ENCODE measurements around the gene VWF. TPM values are rescaled to one million over a fixed set of nuclear protein-coding genes. Genes with fewer than 3 reads are reported as not detected.

VWF gene
- total RNA-seq, 1 experiment from 2014 or later = 0.48 TPM

DNA sequence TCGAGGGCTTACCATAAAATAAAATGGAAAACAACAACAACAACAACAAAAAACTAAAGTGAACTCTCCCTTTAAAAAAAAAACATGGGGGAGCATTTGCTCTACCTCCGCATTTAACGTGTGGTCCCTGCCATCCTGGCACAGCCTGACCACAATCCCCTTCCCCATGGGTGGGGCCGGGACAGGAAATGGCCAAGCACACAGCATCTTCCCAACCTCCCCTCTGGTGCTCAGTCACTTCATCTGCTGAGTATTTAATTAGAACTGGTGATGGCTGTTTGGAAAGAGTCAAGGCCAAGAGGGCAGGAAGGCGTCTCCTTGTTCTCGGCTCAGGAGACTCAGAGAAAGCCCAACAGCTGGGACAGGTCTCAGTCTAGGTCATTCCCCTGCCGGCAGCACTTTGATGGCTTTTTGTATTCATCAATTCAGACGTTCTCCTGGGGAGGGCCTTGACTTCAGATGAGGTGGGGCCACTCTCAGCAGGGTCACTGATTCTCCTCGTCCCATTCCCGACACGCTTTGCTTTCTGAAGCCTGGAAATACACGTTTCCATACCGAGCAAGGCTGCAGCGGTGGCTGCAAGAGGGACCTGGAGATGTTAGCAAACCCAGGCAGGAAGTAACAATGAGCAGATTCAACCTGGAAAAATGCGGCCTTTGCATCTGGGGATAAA is 223.8 kb downstream of the VWF start:
- TF ChIP-seq EZH2 (IDR thresholded peaks at IDR 0.05; ENCODE audit: low read depth) (no peak), CTCF (conservative IDR thresholded peaks at IDR 0.05) (no peak)
- no peak for DNase-seq
- Histone ChIP-seq H3F3A (ENCODE audit: insufficient read depth, low read depth) (no peaks in the 10 kb centered on the region), H3K27ac (no peak overlapping the region), H3K27me3 (ENCODE audit: insufficient read depth, low read depth) (peaks cover 52% of the 10 kb centered on the region), H3K9me3 (ENCODE audit: insufficient read depth, low read depth) (no peaks in the 10 kb centered on the region), H2AFZ (no peak overlapping the region), H3K4me3 (no peak overlapping the region), H3K4me1 (replicated peaks; ENCODE audit: insufficient read depth) (no peaks in the 10 kb centered on the region), H4K20me1 (ENCODE audit: insufficient read depth) (no peaks in the 10 kb centered on the region), H3K36me3 (ENCODE audit: low read depth) (no peaks in the 10 kb centered on the region), H3K79me2 (ENCODE audit: low read depth) (no peaks in the 10 kb centered on the region), H3K4me2 (no peak overlapping the region), H3K9me2 (ENCODE audit: insufficient read depth) (no peaks in the 10 kb centered on the region)
- intact Hi-C loops (cut with micrococcal nuclease; ENCODE audit: unreplicated experiment) = no loop called here
- BruUV-seq (replicated peaks) = no TSS peak
- ChIA-PET CTCF (no interaction called here), POLR2A (ENCODE audit: unreplicated experiment) (no interaction called here)

GRCh38 chr12:5900076-5900475 is 224.4 kb downstream of the VWF start:
- Histone ChIP-seq H3K9me2 (ENCODE audit: insufficient read depth) (no peaks in the 10 kb centered on the region), H3K9me3 (ENCODE audit: insufficient read depth, low read depth) (no peaks in the 10 kb centered on the region), H3K79me2 (ENCODE audit: low read depth) (no peaks in the 10 kb centered on the region), H3K4me2 (no peak overlapping the region), H2AFZ (no peak overlapping the region), H3K4me1 (replicated peaks; ENCODE audit: insufficient read depth) (no peaks in the 10 kb centered on the region), H3K4me3 (no peak overlapping the region), H4K20me1 (ENCODE audit: insufficient read depth) (no peaks in the 10 kb centered on the region), H3K36me3 (ENCODE audit: low read depth) (no peaks in the 10 kb centered on the region), H3F3A (ENCODE audit: insufficient read depth, low read depth) (no peaks in the 10 kb centered on the region), H3K27me3 (ENCODE audit: insufficient read depth, low read depth) (peaks cover 46% of the 10 kb centered on the region), H3K27ac (no peak overlapping the region)
- intact Hi-C loops (cut with micrococcal nuclease; ENCODE audit: unreplicated experiment) = no loop called here
- BruUV-seq (replicated peaks) = no TSS peak
- DNase-seq = no peak
- no peak for TF ChIP-seq EZH2 (IDR thresholded peaks at IDR 0.05; ENCODE audit: low read depth)
- no peak for TF ChIP-seq CTCF (conservative IDR thresholded peaks at IDR 0.05)
- ChIA-PET CTCF (no interaction called here), POLR2A (ENCODE audit: unreplicated experiment) (no interaction called here)

DNA sequence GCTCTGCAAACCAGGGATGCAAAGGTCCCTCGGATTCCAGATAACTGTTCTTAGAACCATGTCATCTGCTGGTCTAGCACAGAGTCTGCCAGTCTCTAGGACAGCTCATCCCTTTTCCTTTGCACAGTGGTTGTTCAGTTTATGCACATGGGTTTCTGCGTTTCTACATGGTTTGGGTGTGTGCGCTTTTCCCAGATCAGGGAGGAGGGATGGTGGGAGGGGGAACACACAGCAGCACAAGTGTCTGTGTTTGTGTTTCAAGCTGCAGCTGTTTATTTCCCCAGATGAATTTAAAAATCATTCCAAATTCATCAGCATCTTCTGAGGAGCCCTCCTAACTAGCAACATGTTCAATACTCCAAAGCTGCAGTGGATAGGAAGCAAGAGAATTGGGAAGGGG is 224.8 kb downstream of the VWF start:
- ChIA-PET CTCF (no interaction called here), POLR2A (ENCODE audit: unreplicated experiment) (interaction anchor here (0.6 kb wide), 1 partner anchor 1250 kb away, joined by 3 read pairs; no protein-coding TSS in a partner anchor)
- no peaks in the 10 kb centered on the region for H3K79me2 ChIP-seq (ENCODE audit: low read depth)
- H3K27me3 ChIP-seq (ENCODE audit: insufficient read depth, low read depth) = peaks cover 42% of the 10 kb centered on the region
- intact Hi-C loops (cut with micrococcal nuclease; ENCODE audit: unreplicated experiment) = loop anchor here (10.0 kb wide), 1 partner anchor 155 kb away; no protein-coding TSS in a partner anchor
- no peak for DNase-seq
- H3K9me3 ChIP-seq (ENCODE audit: insufficient read depth, low read depth) = no peaks in the 10 kb centered on the region
- no peaks in the 10 kb centered on the region for H3K4me1 ChIP-seq (replicated peaks; ENCODE audit: insufficient read depth)
- TF ChIP-seq EZH2 (IDR thresholded peaks at IDR 0.05; ENCODE audit: low read depth) = no peak
- no peak for TF ChIP-seq CTCF (conservative IDR thresholded peaks at IDR 0.05)
- H3K36me3 ChIP-seq (ENCODE audit: low read depth) = no peaks in the 10 kb centered on the region
- no peaks in the 10 kb centered on the region for H3F3A ChIP-seq (ENCODE audit: insufficient read depth, low read depth)
- H4K20me1 ChIP-seq (ENCODE audit: insufficient read depth) = no peaks in the 10 kb centered on the region
- no peak overlapping the region for H3K4me3 ChIP-seq
- BruUV-seq (replicated peaks) = no TSS peak
- H2AFZ ChIP-seq = no peak overlapping the region
- no peak overlapping the region for H3K4me2 ChIP-seq
- no peak overlapping the region for H3K27ac ChIP-seq
- H3K9me2 ChIP-seq (ENCODE audit: insufficient read depth) = no peaks in the 10 kb centered on the region

Measured in PC-9 (cell line).